ENCODE results near the gene HGD. TPM values are rescaled to one million over a fixed set of nuclear protein-coding genes. Genes with fewer than 3 reads are reported as not detected.

Gene HGD
- total RNA-seq, 1 donor from 2014 or later = not detected

- Histone ChIP-seq H3K4me3 (ENCODE audit: low read length in 3 of 3) (no peak overlapping the region), H3K9ac (ENCODE audit: low read depth in 1 of 3, low read length in 3 of 3) (no peak overlapping the region), H3K27ac (ENCODE audit: low read depth, low read length) (no peak overlapping the region), H3K36me3 (ENCODE audit: control insufficient read depth in 3 of 3, insufficient read depth in 3 of 3, low read length in 3 of 3) (no peaks in the 10 kb centered on the region), H3K9me3 (ENCODE audit: control insufficient read depth in 3 of 3, low read length in 3 of 3) (no peaks in the 10 kb centered on the region), H3K4me1 (ENCODE audit: control insufficient read depth in 3 of 3, insufficient read depth in 3 of 3, low read length in 3 of 3) (no peaks in the 10 kb centered on the region), H3K27me3 (ENCODE audit: control insufficient read depth in 3 of 3, insufficient read depth in 3 of 3, low read length in 3 of 3) (no peaks in the 10 kb centered on the region)
Observed at GRCh38 chr3:120659834-120660233, 22.2 kb downstream of the HGD start.

GRCh38 chr3:120659285-120659684 lies 22.8 kb downstream of the HGD start:
- Histone ChIP-seq H3K9ac (ENCODE audit: low read depth in 1 of 3, low read length in 3 of 3) (no peak overlapping the region), H3K27me3 (ENCODE audit: control insufficient read depth in 3 of 3, insufficient read depth in 3 of 3, low read length in 3 of 3) (no peaks in the 10 kb centered on the region), H3K9me3 (ENCODE audit: control insufficient read depth in 3 of 3, low read length in 3 of 3) (no peaks in the 10 kb centered on the region), H3K4me1 (ENCODE audit: control insufficient read depth in 3 of 3, insufficient read depth in 3 of 3, low read length in 3 of 3) (no peaks in the 10 kb centered on the region), H3K27ac (ENCODE audit: low read depth, low read length) (no peak overlapping the region), H3K4me3 (ENCODE audit: low read length in 3 of 3) (no peak overlapping the region), H3K36me3 (ENCODE audit: control insufficient read depth in 3 of 3, insufficient read depth in 3 of 3, low read length in 3 of 3) (no peaks in the 10 kb centered on the region)

GRCh38 chr3:120652896-120653545 lies 29.0 kb downstream of the HGD start:
- Histone ChIP-seq H3K27ac (ENCODE audit: low read depth, low read length) (no peak overlapping the region), H3K27me3 (ENCODE audit: control insufficient read depth in 3 of 3, insufficient read depth in 3 of 3, low read length in 3 of 3) (no peaks in the 10 kb centered on the region), H3K36me3 (ENCODE audit: control insufficient read depth in 3 of 3, insufficient read depth in 3 of 3, low read length in 3 of 3) (no peaks in the 10 kb centered on the region), H3K4me3 (ENCODE audit: low read length in 3 of 3) (no peak overlapping the region), H3K9ac (ENCODE audit: low read depth in 1 of 3, low read length in 3 of 3) (no peak overlapping the region), H3K9me3 (ENCODE audit: control insufficient read depth in 3 of 3, low read length in 3 of 3) (no peaks in the 10 kb centered on the region), H3K4me1 (ENCODE audit: control insufficient read depth in 3 of 3, insufficient read depth in 3 of 3, low read length in 3 of 3) (no peaks in the 10 kb centered on the region)

GRCh38 chr3:120652281-120652680 lies 29.8 kb downstream of the HGD start:
- Histone ChIP-seq H3K27me3 (ENCODE audit: control insufficient read depth in 3 of 3, insufficient read depth in 3 of 3, low read length in 3 of 3) (no peaks in the 10 kb centered on the region), H3K27ac (ENCODE audit: low read depth, low read length) (no peak overlapping the region), H3K4me3 (ENCODE audit: low read length in 3 of 3) (no peak overlapping the region)

GRCh38 chr3:120650311-120650710 lies 31.7 kb downstream of the HGD start:
- Histone ChIP-seq H3K27ac (ENCODE audit: low read depth, low read length) (no peak overlapping the region), H3K9ac (ENCODE audit: low read depth in 1 of 3, low read length in 3 of 3) (no peak overlapping the region), H3K4me3 (ENCODE audit: low read length in 3 of 3) (no peak overlapping the region), H3K9me3 (ENCODE audit: control insufficient read depth in 3 of 3, low read length in 3 of 3) (no peaks in the 10 kb centered on the region), H3K4me1 (ENCODE audit: control insufficient read depth in 3 of 3, insufficient read depth in 3 of 3, low read length in 3 of 3) (no peaks in the 10 kb centered on the region), H3K36me3 (ENCODE audit: control insufficient read depth in 3 of 3, insufficient read depth in 3 of 3, low read length in 3 of 3) (no peaks in the 10 kb centered on the region), H3K27me3 (ENCODE audit: control insufficient read depth in 3 of 3, insufficient read depth in 3 of 3, low read length in 3 of 3) (no peaks in the 10 kb centered on the region)

More at GRCh38 chr3:120652281-120652680, 29.8 kb downstream of the HGD start:
- H3K36me3 ChIP-seq (ENCODE audit: control insufficient read depth in 3 of 3, insufficient read depth in 3 of 3, low read length in 3 of 3) = no peaks in the 10 kb centered on the region
- no peaks in the 10 kb centered on the region for H3K9me3 ChIP-seq (ENCODE audit: control insufficient read depth in 3 of 3, low read length in 3 of 3)
- no peak overlapping the region for H3K9ac ChIP-seq (ENCODE audit: low read depth in 1 of 3, low read length in 3 of 3)
- no peaks in the 10 kb centered on the region for H3K4me1 ChIP-seq (ENCODE audit: control insufficient read depth in 3 of 3, insufficient read depth in 3 of 3, low read length in 3 of 3)

- Histone ChIP-seq H3K27ac (ENCODE audit: low read depth, low read length) (no peak overlapping the region), H3K4me3 (ENCODE audit: low read length in 3 of 3) (no peak overlapping the region), H3K9ac (ENCODE audit: low read depth in 1 of 3, low read length in 3 of 3) (no peak overlapping the region), H3K36me3 (ENCODE audit: control insufficient read depth in 3 of 3, insufficient read depth in 3 of 3, low read length in 3 of 3) (no peaks in the 10 kb centered on the region), H3K27me3 (ENCODE audit: control insufficient read depth in 3 of 3, insufficient read depth in 3 of 3, low read length in 3 of 3) (no peaks in the 10 kb centered on the region), H3K9me3 (ENCODE audit: control insufficient read depth in 3 of 3, low read length in 3 of 3) (no peaks in the 10 kb centered on the region), H3K4me1 (ENCODE audit: control insufficient read depth in 3 of 3, insufficient read depth in 3 of 3, low read length in 3 of 3) (no peaks in the 10 kb centered on the region)
Observed at GRCh38 chr3:120649830-120650233, 32.2 kb downstream of the HGD start.

GRCh38 chr3:120648290-120648689 lies 33.7 kb downstream of the HGD start:
- no peak overlapping the region for H3K4me3 ChIP-seq (ENCODE audit: low read length in 3 of 3)
- no peaks in the 10 kb centered on the region for H3K27me3 ChIP-seq (ENCODE audit: control insufficient read depth in 3 of 3, insufficient read depth in 3 of 3, low read length in 3 of 3)

GRCh38 chr3:120646771-120647432 lies 35.1 kb downstream of the HGD start:
- Histone ChIP-seq H3K4me1 (ENCODE audit: control insufficient read depth in 3 of 3, insufficient read depth in 3 of 3, low read length in 3 of 3) (no peaks in the 10 kb centered on the region), H3K9ac (ENCODE audit: low read depth in 1 of 3, low read length in 3 of 3) (no peak overlapping the region), H3K27me3 (ENCODE audit: control insufficient read depth in 3 of 3, insufficient read depth in 3 of 3, low read length in 3 of 3) (no peaks in the 10 kb centered on the region), H3K27ac (ENCODE audit: low read depth, low read length) (no peak overlapping the region), H3K9me3 (ENCODE audit: control insufficient read depth in 3 of 3, low read length in 3 of 3) (no peaks in the 10 kb centered on the region), H3K4me3 (ENCODE audit: low read length in 3 of 3) (no peak overlapping the region), H3K36me3 (ENCODE audit: control insufficient read depth in 3 of 3, insufficient read depth in 3 of 3, low read length in 3 of 3) (no peaks in the 10 kb centered on the region)

More at GRCh38 chr3:120648290-120648689, 33.7 kb downstream of the HGD start:
- H3K4me1 ChIP-seq (ENCODE audit: control insufficient read depth in 3 of 3, insufficient read depth in 3 of 3, low read length in 3 of 3) = no peaks in the 10 kb centered on the region
- H3K9ac ChIP-seq (ENCODE audit: low read depth in 1 of 3, low read length in 3 of 3) = no peak overlapping the region
- no peak overlapping the region for H3K27ac ChIP-seq (ENCODE audit: low read depth, low read length)
- no peaks in the 10 kb centered on the region for H3K36me3 ChIP-seq (ENCODE audit: control insufficient read depth in 3 of 3, insufficient read depth in 3 of 3, low read length in 3 of 3)
- H3K9me3 ChIP-seq (ENCODE audit: control insufficient read depth in 3 of 3, low read length in 3 of 3) = no peaks in the 10 kb centered on the region

GRCh38 chr3:120645083-120645845 lies 36.8 kb downstream of the HGD start:
- no peak overlapping the region for H3K9ac ChIP-seq (ENCODE audit: low read depth in 1 of 3, low read length in 3 of 3)
- no peaks in the 10 kb centered on the region for H3K4me1 ChIP-seq (ENCODE audit: control insufficient read depth in 3 of 3, insufficient read depth in 3 of 3, low read length in 3 of 3)
- no peaks in the 10 kb centered on the region for H3K9me3 ChIP-seq (ENCODE audit: control insufficient read depth in 3 of 3, low read length in 3 of 3)
- no peaks in the 10 kb centered on the region for H3K36me3 ChIP-seq (ENCODE audit: control insufficient read depth in 3 of 3, insufficient read depth in 3 of 3, low read length in 3 of 3)
- no peak overlapping the region for H3K27ac ChIP-seq (ENCODE audit: low read depth, low read length)
- H3K4me3 ChIP-seq (ENCODE audit: low read length in 3 of 3) = no peak overlapping the region
- no peaks in the 10 kb centered on the region for H3K27me3 ChIP-seq (ENCODE audit: control insufficient read depth in 3 of 3, insufficient read depth in 3 of 3, low read length in 3 of 3)

GRCh38 chr3:120642368-120642948 lies 39.6 kb downstream of the HGD start:
- Histone ChIP-seq H3K9me3 (ENCODE audit: control insufficient read depth in 3 of 3, low read length in 3 of 3) (no peaks in the 10 kb centered on the region), H3K4me3 (ENCODE audit: low read length in 3 of 3) (no peak overlapping the region), H3K27me3 (ENCODE audit: control insufficient read depth in 3 of 3, insufficient read depth in 3 of 3, low read length in 3 of 3) (no peaks in the 10 kb centered on the region), H3K4me1 (ENCODE audit: control insufficient read depth in 3 of 3, insufficient read depth in 3 of 3, low read length in 3 of 3) (peaks cover 0 to 3% (median 0%) of the 10 kb centered on the region in 3 donors), H3K27ac (ENCODE audit: low read depth, low read length) (no peak overlapping the region), H3K9ac (ENCODE audit: low read depth in 1 of 3, low read length in 3 of 3) (no peak overlapping the region), H3K36me3 (ENCODE audit: control insufficient read depth in 3 of 3, insufficient read depth in 3 of 3, low read length in 3 of 3) (no peaks in the 10 kb centered on the region)

All from skeletal muscle tissue (tissue), 4 donors.